ENCODE results near the gene ATP6AP2. TPM values are rescaled to one million over a fixed set of nuclear protein-coding genes. Genes with fewer than 3 reads are reported as not detected.

The ATP6AP2 gene
- total and polyA plus RNA-seq, 2 experiments from 2014 or later, result 80.1 to 88.7 TPM

GRCh38 chrX:40542972-40543371 lies 37.8 kb upstream of the ATP6AP2 start:
- Histone ChIP-seq H2AFZ (no peak overlapping the region), H3K4me1 (ENCODE audit: insufficient read depth) (no peaks in the 10 kb centered on the region; the same call in 1 of the 2 replicates), H3K27ac (ENCODE audit: low read depth) (no peak overlapping the region), H3K4me2 (no peak overlapping the region), H3K79me2 (replicated peaks; ENCODE audit: insufficient read depth) (no peaks in the 10 kb centered on the region), H3K27me3 (ENCODE audit: insufficient read depth) (no peaks in the 10 kb centered on the region), H4K20me1 (replicated peaks; ENCODE audit: insufficient read depth) (no peaks in the 10 kb centered on the region), H3K4me3 (no peak overlapping the region), H3K36me3 (ENCODE audit: insufficient read depth) (no peaks in the 10 kb centered on the region), H3K9me2 (ENCODE audit: insufficient read depth) (no peaks in the 10 kb centered on the region), H3F3A (replicated peaks; ENCODE audit: low read depth) (no peaks in the 10 kb centered on the region)
- no peaks in the 10 kb centered on the region for H3K36me3 Mint-ChIP-seq (ENCODE audit: low read depth)
- TF ChIP-seq JUNB (IDR thresholded peaks at IDR 0.05; ENCODE audit: unreplicated experiment) (no peak), ZNF331 (CRISPR knock-in tag; IDR thresholded peaks at IDR 0.05; ENCODE audit: low read depth) (no peak), EZH2phosphoT487 (IDR thresholded peaks at IDR 0.05; ENCODE audit: unreplicated experiment) (no peak), POLR2AphosphoS5 (IDR thresholded peaks at IDR 0.05; ENCODE audit: low read depth) (no peak), ZNF114 (CRISPR knock-in tag; IDR thresholded peaks at IDR 0.05) (no peak), CTCF (conservative IDR thresholded peaks at IDR 0.05; ENCODE audit: low read depth in 2 of 2) (no peak), CREB1 (CRISPR knock-in tag; IDR thresholded peaks at IDR 0.05; ENCODE audit: low read depth) (no peak), NANOG (IDR thresholded peaks at IDR 0.05; ENCODE audit: borderline replicate concordance) (no peak), STAT1 (IDR thresholded peaks at IDR 0.05; ENCODE audit: unreplicated experiment) (no peak), EZH2 (IDR thresholded peaks at IDR 0.05; ENCODE audit: low read depth, unreplicated experiment) (no peak)
- TF ChIP-seq, protein P1, sequence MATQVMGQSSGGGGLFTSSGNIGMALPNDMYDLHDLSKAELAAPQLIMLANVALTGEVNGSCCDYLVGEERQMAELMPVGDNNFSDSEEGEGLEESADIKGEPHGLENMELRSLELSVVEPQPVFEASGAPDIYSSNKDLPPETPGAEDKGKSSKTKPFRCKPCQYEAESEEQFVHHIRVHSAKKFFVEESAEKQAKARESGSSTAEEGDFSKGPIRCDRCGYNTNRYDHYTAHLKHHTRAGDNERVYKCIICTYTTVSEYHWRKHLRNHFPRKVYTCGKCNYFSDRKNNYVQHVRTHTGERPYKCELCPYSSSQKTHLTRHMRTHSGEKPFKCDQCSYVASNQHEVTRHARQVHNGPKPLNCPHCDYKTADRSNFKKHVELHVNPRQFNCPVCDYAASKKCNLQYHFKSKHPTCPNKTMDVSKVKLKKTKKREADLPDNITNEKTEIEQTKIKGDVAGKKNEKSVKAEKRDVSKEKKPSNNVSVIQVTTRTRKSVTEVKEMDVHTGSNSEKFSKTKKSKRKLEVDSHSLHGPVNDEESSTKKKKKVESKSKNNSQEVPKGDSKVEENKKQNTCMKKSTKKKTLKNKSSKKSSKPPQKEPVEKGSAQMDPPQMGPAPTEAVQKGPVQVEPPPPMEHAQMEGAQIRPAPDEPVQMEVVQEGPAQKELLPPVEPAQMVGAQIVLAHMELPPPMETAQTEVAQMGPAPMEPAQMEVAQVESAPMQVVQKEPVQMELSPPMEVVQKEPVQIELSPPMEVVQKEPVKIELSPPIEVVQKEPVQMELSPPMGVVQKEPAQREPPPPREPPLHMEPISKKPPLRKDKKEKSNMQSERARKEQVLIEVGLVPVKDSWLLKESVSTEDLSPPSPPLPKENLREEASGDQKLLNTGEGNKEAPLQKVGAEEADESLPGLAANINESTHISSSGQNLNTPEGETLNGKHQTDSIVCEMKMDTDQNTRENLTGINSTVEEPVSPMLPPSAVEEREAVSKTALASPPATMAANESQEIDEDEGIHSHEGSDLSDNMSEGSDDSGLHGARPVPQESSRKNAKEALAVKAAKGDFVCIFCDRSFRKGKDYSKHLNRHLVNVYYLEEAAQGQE (IDR thresholded peaks at IDR 0.05; ENCODE audit: unreplicated experiment), result no peak
- TF ChIP-seq, protein P2, sequence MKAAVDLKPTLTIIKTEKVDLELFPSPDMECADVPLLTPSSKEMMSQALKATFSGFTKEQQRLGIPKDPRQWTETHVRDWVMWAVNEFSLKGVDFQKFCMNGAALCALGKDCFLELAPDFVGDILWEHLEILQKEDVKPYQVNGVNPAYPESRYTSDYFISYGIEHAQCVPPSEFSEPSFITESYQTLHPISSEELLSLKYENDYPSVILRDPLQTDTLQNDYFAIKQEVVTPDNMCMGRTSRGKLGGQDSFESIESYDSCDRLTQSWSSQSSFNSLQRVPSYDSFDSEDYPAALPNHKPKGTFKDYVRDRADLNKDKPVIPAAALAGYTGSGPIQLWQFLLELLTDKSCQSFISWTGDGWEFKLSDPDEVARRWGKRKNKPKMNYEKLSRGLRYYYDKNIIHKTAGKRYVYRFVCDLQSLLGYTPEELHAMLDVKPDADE (IDR thresholded peaks at IDR 0.05), result no peak
- TF ChIP-seq, protein P3, sequence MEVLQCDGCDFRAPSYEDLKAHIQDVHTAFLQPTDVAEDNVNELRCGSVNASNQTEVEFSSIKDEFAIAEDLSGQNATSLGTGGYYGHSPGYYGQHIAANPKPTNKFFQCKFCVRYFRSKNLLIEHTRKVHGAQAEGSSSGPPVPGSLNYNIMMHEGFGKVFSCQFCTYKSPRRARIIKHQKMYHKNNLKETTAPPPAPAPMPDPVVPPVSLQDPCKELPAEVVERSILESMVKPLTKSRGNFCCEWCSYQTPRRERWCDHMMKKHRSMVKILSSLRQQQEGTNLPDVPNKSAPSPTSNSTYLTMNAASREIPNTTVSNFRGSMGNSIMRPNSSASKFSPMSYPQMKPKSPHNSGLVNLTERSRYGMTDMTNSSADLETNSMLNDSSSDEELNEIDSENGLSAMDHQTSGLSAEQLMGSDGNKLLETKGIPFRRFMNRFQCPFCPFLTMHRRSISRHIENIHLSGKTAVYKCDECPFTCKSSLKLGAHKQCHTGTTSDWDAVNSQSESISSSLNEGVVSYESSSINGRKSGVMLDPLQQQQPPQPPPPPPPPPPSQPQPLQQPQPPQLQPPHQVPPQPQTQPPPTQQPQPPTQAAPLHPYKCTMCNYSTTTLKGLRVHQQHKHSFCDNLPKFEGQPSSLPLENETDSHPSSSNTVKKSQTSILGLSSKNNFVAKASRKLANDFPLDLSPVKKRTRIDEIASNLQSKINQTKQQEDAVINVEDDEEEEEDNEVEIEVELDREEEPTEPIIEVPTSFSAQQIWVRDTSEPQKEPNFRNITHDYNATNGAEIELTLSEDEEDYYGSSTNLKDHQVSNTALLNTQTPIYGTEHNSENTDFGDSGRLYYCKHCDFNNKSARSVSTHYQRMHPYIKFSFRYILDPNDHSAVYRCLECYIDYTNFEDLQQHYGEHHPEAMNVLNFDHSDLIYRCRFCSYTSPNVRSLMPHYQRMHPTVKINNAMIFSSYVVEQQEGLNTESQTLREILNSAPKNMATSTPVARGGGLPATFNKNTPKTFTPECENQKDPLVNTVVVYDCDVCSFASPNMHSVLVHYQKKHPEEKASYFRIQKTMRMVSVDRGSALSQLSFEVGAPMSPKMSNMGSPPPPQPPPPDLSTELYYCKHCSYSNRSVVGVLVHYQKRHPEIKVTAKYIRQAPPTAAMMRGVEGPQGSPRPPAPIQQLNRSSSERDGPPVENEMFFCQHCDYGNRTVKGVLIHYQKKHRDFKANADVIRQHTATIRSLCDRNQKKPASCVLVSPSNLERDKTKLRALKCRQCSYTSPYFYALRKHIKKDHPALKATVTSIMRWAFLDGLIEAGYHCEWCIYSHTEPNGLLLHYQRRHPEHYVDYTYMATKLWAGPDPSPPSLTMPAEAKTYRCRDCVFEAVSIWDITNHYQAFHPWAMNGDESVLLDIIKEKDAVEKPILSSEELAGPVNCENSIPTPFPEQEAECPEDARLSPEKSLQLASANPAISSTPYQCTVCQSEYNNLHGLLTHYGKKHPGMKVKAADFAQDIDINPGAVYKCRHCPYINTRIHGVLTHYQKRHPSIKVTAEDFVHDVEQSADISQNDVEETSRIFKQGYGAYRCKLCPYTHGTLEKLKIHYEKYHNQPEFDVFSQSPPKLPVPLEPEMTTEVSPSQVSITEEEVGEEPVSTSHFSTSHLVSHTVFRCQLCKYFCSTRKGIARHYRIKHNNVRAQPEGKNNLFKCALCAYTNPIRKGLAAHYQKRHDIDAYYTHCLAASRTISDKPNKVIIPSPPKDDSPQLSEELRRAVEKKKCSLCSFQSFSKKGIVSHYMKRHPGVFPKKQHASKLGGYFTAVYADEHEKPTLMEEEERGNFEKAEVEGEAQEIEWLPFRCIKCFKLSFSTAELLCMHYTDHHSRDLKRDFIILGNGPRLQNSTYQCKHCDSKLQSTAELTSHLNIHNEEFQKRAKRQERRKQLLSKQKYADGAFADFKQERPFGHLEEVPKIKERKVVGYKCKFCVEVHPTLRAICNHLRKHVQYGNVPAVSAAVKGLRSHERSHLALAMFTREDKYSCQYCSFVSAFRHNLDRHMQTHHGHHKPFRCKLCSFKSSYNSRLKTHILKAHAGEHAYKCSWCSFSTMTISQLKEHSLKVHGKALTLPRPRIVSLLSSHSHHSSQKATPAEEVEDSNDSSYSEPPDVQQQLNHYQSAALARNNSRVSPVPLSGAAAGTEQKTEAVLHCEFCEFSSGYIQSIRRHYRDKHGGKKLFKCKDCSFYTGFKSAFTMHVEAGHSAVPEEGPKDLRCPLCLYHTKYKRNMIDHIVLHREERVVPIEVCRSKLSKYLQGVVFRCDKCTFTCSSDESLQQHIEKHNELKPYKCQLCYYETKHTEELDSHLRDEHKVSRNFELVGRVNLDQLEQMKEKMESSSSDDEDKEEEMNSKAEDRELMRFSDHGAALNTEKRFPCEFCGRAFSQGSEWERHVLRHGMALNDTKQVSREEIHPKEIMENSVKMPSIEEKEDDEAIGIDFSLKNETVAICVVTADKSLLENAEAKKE (CRISPR knock-in tag; IDR thresholded peaks at IDR 0.05), result no peak
- no peaks in the 10 kb centered on the region for H3K9me3 Mint-ChIP-seq
- H3K27me3 Mint-ChIP-seq (ENCODE audit: insufficient read depth, low read depth, poor library complexity), result no peaks in the 10 kb centered on the region
- no peak overlapping the region for H3K4me3 Mint-ChIP-seq
- ATAC-seq (no peak), DNase-seq (ENCODE audit: low spot score) (no peak)
- no peak overlapping the region for H3K27ac Mint-ChIP-seq
- H3K4me1 Mint-ChIP-seq, result peaks cover 22% of the 10 kb centered on the region
